Psoas muscle (tissue), 8 donors: ENCODE results near the gene ATP5F1D. TPM values are rescaled to one million over a fixed set of nuclear protein-coding genes. Genes with fewer than 3 reads are reported as not detected.

ENCODE experiments used
- ATAC-seq, 4 donors: fragments of 200-7000 bp; cut with Tn5 transposase; one replicate each; pipeline ENCODE4 v1.9.1; 2020; ENCODE audit warnings: moderate library complexity in 3 of 4, mild to moderate bottlenecking in 2 of 4
- DNase-seq, 2 donors: peaks; one replicate each; pipeline ENCODE4 v3.0.0-alpha.2; 2020
- H3K27ac ChIP-seq: fragments of 200-600 bp; one replicate; pipeline ENCODE4 v1.8.0; 2022
- H3K27me3 ChIP-seq, 3 donors: fragments of 200-600 bp in 1 of 3; one replicate each; pipeline versions ENCODE4 v1.6.1 to v1.8.0; 2013 to 2022; ENCODE audit warnings: low read length in 2 of 3, mild to moderate bottlenecking in 2 of 3, moderate library complexity in 1 of 3; ENCODE audit not compliant: insufficient read depth in 3 of 3
- H3K36me3 ChIP-seq, 2 donors: fragments of 200-600 bp in 1 of 2; one replicate each; pipeline versions ENCODE4 v1.6.1 to v1.8.0; 2013 to 2022; ENCODE audit warnings: low read depth in 1 of 2, mild to moderate bottlenecking in 1 of 2, moderate library complexity in 1 of 2; ENCODE audit not compliant: insufficient read depth in 1 of 2
- H3K4me1 ChIP-seq: fragments of 200-600 bp; one replicate; pipeline ENCODE4 v1.8.0; 2022
- H3K4me3 ChIP-seq: fragments of 200-600 bp; one replicate; pipeline ENCODE4 v1.8.0; 2022; ENCODE audit warnings: mild to moderate bottlenecking
- H3K9me3 ChIP-seq: fragments of 200-600 bp; one replicate; pipeline ENCODE4 v1.8.0; 2022
- CTCF ChIP-seq: fragments of 200-600 bp; IDR thresholded peaks from one replicate; pipeline ENCODE4 v1.8.0; 2022; ENCODE audit warnings: antibody characterized with exemption
- WGBS, 3 donors: extraction: QIAGEN DNeasy Blood & Tissue Kit; methylation state at CpG; one replicate each; pipeline versions ENCODE4 v1.1.6 to v1.1.7; 2013; 5-methylcytosine and 5-hydroxymethylcytosine counted together
- intact Hi-C, 2 donors: fragments of 100-400 bp; cut with DNase I; formaldehyde crosslinking; loops; one replicate each; pipeline versions ENCODE4 v1.11.0 to v1.14.2; 2022
- polyA plus RNA-seq, 3 donors: library from polyadenylated mRNA; stranded (reverse); fragments of 200-250 nt; gene quantifications; one replicate each; pipeline ENCODE4 v1.2.3, GENCODE V29; 2013
- total RNA-seq, 4 donors: library from RNA; stranded (reverse); fragmentation: NEBNext Ultra II Directional in 2 of 4; extraction: Animal tissue kit (Norgen Biotek cat#: 25700) in 2 of 4; gene quantifications; one replicate each; pipeline versions ENCODE4 v1.2.1 to v1.2.4, GENCODE V29; 2021 to 2023
- donor health status: healthy with polysubstance abuse.
- donor health status: DM: no; HTN: no; CAD: no; lungs with moderate emphysema.
- donor health status: Bipolar disorder and iron deficiency.
- donor health status: healthy.
- donor health status: DM: yes; HTN: yes; CAD: no.
- donor health status: DM: no; HTN: no; CAD: no.
- donor health status: DM: no; HTN: no; CAD: no.
- donor health status: DM: yes; HTN: yes; CAD: no.

Gene ATP5F1D
- total and polyA plus RNA-seq, 7 donors: 310 to 858 (median 509) TPM

- 63 to 69% (median 66%) methylated on average over 33 to 34 of the region's 34 CpGs for WGBS, 3 donors
- no peak for TF ChIP-seq CTCF
- Histone ChIP-seq H3K27me3 (peaks cover 0 to 5% (median 3%) of the 10 kb centered on the region in 3 donors), H3K4me3 (peak overlapping the region; percentile 45), H3K36me3 (no peaks in the 10 kb centered on the region), H3K27ac (peak overlapping the region; percentile 99), H3K4me1 (peaks cover 32% of the 10 kb centered on the region), H3K9me3 (no peaks in the 10 kb centered on the region)
- DNase-seq (no peak), ATAC-seq (no peak)
- intact Hi-C loops: loop anchor here in 1 of 2 donors (2.0 kb wide), 1 partner anchor 18 kb away; no protein-coding TSS in a partner anchor
Measured at GRCh38 chr19:1238369-1239303, 2.9 kb upstream of the ATP5F1D start.

- intact Hi-C loops: loop anchor here in 1 of 2 donors (2.0 kb wide), 1 partner anchor 19 kb away; no protein-coding TSS in a partner anchor
- Histone ChIP-seq H3K36me3 (no peaks in the 10 kb centered on the region), H3K4me1 (peaks cover 39% of the 10 kb centered on the region), H3K9me3 (no peaks in the 10 kb centered on the region), H3K4me3 (no peak overlapping the region), H3K27ac (peak overlapping the region; percentile 99), H3K27me3 (peaks cover 0 to 5% (median 3%) of the 10 kb centered on the region in 3 donors)
- WGBS, 3 donors: 76 to 82% (median 81%) methylated on average over 11 of the region's 11 CpGs
- ATAC-seq: no peak
- no peak for DNase-seq
- no peak for TF ChIP-seq CTCF
Measured at GRCh38 chr19:1239420-1239795, 2.1 kb upstream of the ATP5F1D start.

GRCh38 chr19:1239796-1240737 is 1.5 kb upstream of the ATP5F1D start:
- Histone ChIP-seq H3K4me1 (peaks cover 45% of the 10 kb centered on the region), H3K9me3 (no peaks in the 10 kb centered on the region), H3K27me3 (peaks cover 0 to 5% (median 3%) of the 10 kb centered on the region in 3 donors), H3K27ac (peak overlapping the region; percentile 99), H3K36me3 (no peaks in the 10 kb centered on the region), H3K4me3 (peak overlapping the region; percentile 75)
- TF ChIP-seq CTCF: peak; percentile 97
- DNase-seq (peak; percentile 93 to 95), ATAC-seq (peak; percentile 46 to 53 (median 49))
- intact Hi-C loops: loop anchor here (1.0 to 5.0 kb wide), 3 partner anchors 19 to 128 kb away; no protein-coding TSS in a partner anchor
- WGBS, 3 donors: 9 to 24% (median 17%) methylated on average over 44 to 84 of the region's 84 CpGs

- Histone ChIP-seq H3K36me3 (no peaks in the 10 kb centered on the region), H3K4me3 (peak overlapping the region; percentile 75), H3K9me3 (no peaks in the 10 kb centered on the region), H3K4me1 (peaks cover 52% of the 10 kb centered on the region), H3K27me3 (peaks cover 0 to 5% (median 3%) of the 10 kb centered on the region in 3 donors), H3K27ac (peak overlapping the region; percentile 99)
- ATAC-seq (no peak), DNase-seq (no peak)
- intact Hi-C loops: loop anchor here in 1 of 2 donors (1.0 to 5.0 kb wide), 2 partner anchors 20 to 129 kb away; no protein-coding TSS in a partner anchor
- 54 to 67% (median 59%) methylated on average over 15 of the region's 15 CpGs for WGBS, 3 donors
- no peak for TF ChIP-seq CTCF
Measured at GRCh38 chr19:1240925-1241324, 626 bp upstream of the ATP5F1D start.
